NCI-H748 (cell line): ENCODE results near the gene GZMH.
"Not testable (repeated sequence)": the region's sequence is repeated elsewhere in the genome, so short reads cannot be mapped to it uniquely, and the experiment has no call there.

Source experiments
- DNase-seq: peaks from one replicate; lab custom pipeline; 2025; ENCODE audit not compliant: unreplicated experiment; lab: John Stamatoyannopoulos, UW

GZMH gene

DNA sequence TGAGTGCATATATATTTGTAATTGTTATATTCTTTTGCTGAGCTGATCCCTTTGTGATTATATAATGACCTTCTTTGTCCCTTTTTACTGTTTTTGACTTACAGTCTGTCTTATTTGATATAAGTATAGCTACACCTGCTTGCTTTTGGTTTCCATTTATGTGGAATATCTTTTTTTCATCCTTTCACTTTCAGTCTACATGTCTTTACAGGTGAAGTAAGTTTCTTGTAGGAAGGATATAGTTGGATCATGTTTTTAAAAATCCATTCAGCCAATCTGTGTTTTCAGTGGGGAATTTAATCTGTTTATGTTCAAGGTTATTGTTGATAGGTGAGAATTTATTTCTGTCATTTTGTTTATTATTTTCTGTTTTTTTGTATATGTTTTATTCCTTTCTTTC, 12.1 kb downstream of the GZMH start:
- DNase-seq = no peak

DNA sequence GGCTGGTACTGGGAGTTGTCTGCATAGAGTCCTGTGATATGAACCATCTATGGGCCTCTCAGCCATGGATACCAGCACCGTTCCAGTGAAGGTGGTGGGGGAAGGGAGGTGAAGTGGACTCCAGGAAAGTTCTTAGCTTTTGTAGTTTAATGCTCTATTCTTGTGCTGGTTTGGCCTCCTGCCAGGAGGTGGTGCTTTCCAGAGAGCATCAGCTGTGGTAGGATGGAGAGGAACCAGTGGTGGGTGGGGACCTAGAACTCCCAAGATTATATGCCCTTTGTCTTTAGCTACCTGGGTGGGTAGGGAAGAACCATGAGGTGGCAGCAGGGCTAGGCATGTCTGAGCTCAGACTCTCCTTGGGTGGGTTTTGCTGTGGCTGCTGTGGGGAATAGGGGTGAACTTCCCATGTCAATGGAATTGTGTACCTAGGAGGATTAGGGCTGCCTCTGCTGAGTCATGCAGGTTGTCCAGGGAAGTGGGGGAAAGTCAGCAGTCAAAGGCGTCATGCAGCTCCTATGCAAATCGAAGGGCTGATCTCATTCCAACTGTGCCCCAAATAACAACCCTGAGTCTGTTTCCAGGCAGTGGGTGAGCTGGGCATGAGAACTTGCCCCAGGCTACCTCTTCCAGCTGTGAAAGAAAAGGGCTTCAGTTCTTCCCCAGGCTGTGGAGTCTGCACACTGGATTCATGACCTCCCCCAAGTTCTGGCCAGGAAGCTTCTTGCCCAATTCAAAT, 14.2 kb downstream of the GZMH start:
- no peak for DNase-seq

DNA sequence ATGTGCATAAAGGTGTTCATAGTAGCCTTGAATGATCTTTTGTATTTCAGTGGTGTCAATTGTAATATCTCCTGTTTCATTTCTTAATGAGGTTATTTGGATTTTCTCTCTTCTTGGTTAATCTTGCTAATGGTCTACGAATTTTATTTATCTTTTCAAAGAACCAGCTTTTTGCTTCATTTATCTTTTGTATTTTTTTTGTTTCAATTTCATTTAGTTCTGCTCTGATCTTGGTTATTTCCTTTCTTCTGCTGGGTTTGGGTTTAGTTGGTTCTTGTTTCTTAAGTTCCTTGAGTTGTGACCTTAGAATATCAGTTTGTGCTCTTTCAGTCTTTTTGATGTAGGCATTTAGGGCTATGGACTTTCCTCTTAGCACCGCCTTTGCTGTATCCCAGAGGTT, 18.5 kb downstream of the GZMH start:
- DNase-seq = not testable (repeated sequence)

DNA sequence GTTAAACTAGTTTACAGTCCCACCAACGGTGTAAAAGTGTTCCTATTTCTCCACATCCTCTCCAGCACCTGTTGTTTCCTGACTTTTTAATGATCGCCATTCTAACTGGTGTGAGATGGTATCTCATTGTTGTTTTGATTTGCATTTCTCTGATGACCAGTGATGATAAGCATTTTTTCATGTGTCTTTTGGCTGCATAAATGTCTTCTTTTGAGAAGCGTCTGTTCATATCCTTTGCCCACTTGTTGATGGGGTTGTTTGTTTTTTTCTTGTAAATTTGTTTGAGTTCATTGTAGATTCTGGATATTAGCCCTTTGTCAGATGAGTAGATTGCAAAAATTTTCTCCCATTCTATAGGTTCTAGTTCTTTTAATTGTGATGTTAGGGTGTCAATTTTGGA, 25.1 kb downstream of the GZMH start:
- not testable (repeated sequence) for DNase-seq

DNA sequence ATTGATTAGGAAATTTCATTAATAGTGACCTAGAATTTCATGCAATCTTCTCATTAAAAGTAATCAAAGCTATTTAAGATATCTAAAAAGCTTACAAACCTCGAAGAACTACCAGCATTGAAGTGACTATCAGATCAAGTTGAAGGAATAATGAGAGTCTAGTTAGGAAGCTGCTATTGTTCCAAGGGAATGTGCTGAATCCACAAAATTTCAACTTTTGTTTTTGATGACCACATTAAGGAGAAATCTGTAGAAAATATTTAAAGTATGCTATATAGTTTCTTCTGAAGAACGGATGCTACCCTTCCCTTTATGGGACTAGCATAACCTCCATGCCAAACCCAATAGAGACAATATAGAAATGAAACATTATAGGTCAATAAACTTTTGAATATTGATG, 30.9 kb downstream of the GZMH start:
- no peak for DNase-seq

DNA sequence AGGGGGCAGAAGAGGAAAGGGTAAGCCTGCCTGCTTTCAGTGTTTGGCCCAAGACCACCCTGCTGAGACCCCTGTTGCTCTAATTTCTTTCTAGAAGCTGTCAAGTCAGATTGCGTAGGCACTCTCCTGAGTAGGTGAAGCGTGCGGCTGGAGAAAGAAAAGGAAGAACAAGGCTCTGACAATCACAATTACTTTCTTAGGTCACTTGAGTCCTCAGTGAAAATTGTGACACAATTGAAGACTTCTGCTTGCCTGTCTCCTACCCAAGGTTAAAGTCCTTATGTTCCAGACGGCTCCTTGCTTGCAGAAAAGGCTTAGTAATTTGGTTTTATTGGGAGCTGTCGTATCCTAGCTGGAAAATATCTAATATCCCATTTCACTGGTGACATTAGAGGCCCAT, 32.7 kb downstream of the GZMH start:
- no peak for DNase-seq

DNA sequence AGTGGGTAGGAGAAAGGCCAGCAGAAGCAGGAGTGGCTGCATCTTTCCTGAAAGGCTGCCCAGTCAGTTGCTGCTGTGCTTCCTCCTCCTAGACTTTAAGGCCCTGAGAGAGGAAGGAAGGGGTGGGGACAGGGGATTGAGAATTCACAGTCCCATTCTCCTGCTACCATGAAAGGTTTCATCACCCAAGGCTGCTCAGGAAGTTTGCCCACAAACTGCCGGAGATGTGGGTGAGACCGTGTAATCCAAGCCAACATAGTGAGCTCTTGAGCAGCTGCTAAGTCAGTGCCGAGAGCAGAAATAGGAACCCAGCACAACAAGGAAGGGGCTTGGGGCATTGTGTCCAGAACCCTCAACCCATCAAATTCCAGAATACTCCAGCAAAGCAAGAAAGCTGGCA, 33.3 kb downstream of the GZMH start, which contains the start of gene CTSG:
CTSG (minus strand) TSS at position 69 of the 400 bp plus-strand sequence; CDS start at position 42, 27 bp downstream.
- DNase-seq = no peak

DNA sequence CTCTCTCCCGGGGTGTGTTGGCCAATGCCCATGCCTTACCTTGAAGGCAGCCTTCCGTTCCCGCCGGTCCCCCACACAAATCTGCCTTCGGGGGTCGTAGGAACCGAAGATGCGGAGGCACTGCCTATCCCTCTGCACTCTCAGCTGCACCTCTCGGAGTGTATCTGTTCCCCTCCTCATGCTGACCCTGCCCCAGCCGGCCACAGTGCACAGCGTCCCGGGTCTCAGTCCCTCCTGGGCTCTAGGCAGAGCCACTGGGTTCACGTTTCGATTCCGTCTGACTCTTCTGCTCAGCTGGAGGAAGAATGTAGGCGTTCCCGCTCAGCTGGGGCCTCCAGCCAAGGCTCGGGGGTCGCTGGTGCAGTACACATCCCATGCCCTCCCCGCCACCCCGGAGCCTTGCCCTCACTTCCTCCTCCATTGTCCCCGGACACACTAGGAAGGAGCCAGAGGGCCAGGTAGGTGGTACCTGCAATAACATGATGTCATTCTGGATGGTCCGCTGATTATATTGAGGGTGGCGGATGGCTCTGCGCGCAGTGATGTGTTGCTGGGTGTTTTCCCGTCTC, 35.2 kb downstream of the GZMH start:
- DNase-seq = no peak

DNA sequence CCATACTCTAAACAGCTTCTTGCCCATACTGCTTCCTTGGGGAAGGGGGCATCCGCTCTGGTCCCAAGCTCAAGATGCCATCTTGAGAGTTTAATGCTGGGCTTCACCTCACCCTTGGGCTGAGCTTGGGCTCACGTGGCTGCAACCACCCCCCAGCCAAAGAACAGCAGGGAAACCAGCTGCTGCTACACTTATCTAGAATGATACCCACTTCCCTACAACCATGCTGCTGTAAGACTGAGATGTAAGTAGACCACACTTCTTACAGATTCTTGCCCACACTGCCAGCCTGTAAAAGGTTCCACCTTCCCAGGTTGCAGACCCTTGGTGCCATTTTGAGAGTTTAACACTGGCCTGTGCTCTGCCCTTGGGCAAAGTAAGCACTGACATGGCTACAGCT, 43.2 kb downstream of the GZMH start:
- DNase-seq = no peak

DNA sequence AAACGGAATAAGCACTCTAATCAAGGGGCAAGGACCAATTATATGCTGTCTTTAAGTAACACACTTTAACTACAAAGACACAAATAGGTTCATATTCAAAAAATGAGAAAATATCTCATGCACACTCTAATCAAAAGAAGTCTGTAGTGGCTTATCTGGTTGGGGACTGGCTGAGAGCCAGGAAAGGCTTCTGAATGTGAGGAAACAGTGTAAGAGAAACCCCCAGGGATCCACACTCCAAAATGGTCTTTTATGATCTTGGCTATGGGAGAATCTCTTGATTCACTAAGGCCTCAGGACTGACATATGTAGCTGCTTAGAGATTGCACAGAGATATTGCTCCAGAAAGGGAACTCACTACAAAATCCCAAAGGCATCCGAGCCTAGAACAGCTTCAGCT, 43.7 kb downstream of the GZMH start:
- DNase-seq = no peak

DNA sequence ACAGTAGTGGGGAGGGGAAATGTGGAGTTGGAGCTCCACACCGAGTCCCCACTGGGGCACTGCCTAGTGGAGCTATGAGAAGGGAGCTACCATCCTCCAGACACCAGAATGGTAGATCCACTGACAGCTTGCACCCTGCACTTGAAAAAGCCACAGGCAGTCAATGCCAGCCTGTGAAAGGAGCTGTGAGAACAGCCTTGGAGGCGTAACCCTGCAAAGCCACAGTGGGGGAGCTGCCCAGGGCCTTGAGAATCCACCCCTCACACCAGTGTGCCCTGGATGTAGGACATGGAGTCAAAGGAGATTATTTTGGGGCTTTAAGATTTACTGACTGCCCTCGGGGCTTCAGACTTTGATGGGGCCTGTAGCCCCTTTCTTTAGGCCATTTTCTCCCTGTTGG, 46.0 kb downstream of the GZMH start:
- no peak for DNase-seq

DNA sequence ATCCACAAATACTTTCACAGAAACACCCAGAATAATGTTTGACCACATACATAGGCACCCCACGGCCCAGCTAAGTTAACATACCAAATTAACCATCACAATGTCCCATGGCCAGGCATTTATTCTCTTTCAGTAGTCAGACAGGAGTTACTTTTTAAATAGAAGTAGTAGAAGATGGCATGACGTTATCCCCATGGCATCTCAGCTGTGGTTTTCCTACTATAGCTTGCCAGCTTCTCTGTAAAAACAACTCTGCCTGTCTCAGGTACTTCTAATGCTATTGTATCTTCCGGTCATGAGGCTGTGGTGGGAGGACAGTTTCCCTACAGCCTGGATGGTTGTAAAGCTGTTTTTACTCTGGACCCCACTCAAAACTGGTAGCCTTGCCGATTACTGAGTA, 52.7 kb downstream of the GZMH start:
- no peak for DNase-seq
